Measurements from ENCODE around the gene LSG1.

The LSG1 gene

GRCh38 chr3:194624956-194625355 is 47.0 kb downstream of the LSG1 start:
- H3K4me3 Mint-ChIP-seq = no peak overlapping the region
- H3K36me3 Mint-ChIP-seq (ENCODE audit: low read depth) = peaks cover 10% of the 10 kb centered on the region
- no peaks in the 10 kb centered on the region for H3K9me3 Mint-ChIP-seq
- no peaks in the 10 kb centered on the region for H3K27me3 Mint-ChIP-seq (ENCODE audit: low read depth)
- no peaks in the 10 kb centered on the region for H3K4me1 Mint-ChIP-seq (ENCODE audit: low read depth)
- H3K27ac Mint-ChIP-seq = no peak overlapping the region
- no peak for DNase-seq (ENCODE audit: low spot score)

- Mint-ChIP-seq H3K4me1 (ENCODE audit: low read depth) (no peaks in the 10 kb centered on the region), H3K4me3 (no peak overlapping the region), H3K27me3 (ENCODE audit: low read depth) (no peaks in the 10 kb centered on the region), H3K27ac (no peak overlapping the region), H3K9me3 (no peaks in the 10 kb centered on the region), H3K36me3 (ENCODE audit: low read depth) (peaks cover 10% of the 10 kb centered on the region)
- DNase-seq (ENCODE audit: low spot score) = no peak
Measured at GRCh38 chr3:194623449-194624290, 48.3 kb downstream of the LSG1 start.

DNA sequence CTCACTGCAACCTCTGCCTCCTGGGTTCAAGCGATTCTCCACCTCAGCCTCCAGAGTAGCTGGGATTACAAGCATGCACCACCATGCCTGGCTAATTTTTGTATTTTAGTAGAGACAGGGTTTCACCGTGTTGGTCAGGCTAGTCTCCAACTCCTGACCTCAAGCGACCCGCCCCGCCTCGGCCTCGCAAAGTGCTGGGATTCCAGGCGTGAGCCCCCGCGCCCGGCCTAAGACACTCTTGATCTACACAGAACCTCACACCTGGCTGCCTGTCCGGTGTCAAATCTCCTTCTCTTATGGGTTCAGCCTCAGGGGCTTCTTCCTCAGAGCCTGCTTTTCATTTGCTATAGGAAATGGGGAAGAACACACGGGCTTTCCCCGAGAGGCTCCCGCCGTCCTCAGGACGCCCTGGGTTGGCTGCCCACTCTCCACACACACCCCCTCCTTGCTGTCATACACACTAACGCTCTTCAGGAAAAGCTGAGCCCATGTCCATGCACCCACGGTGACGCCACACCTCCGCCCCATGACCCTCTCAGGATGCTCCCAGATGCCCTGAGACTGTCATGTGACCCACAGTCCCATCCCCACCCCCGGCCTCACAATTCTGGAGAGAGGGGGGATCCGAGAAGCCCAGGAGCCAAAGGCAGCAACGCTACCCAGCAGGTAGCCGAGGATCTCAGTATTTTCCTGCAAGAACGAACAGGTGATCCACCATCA is 49.2 kb downstream of the LSG1 start:
- Mint-ChIP-seq H3K4me1 (ENCODE audit: low read depth) (no peaks in the 10 kb centered on the region), H3K4me3 (no peak overlapping the region), H3K36me3 (ENCODE audit: low read depth) (peaks cover 3% of the 10 kb centered on the region), H3K9me3 (no peaks in the 10 kb centered on the region), H3K27me3 (ENCODE audit: low read depth) (no peaks in the 10 kb centered on the region), H3K27ac (no peak overlapping the region)
- no peak for DNase-seq (ENCODE audit: low spot score)

DNA sequence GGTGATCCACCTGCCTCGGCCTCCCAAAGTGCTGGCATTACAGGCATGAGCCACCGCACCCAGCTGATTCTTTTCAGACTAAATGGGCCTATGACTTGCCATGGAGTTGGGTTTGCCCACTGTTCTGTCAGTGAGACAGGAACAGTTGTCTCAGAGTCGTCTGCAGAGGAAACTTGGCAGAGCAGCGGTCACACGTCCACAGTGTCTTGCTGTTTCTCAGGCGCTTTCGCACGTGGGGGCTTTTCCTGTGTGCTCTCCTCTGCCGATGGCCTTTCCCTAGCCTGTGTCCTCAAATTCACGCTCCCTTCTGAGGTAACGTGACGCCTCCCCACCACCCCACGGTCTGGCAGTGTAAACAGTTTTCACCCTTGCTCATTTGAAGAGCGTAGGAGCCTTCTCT is 50.0 kb downstream of the LSG1 start:
- H3K9me3 Mint-ChIP-seq = no peaks in the 10 kb centered on the region
- no peaks in the 10 kb centered on the region for H3K4me1 Mint-ChIP-seq (ENCODE audit: low read depth)
- no peak overlapping the region for H3K27ac Mint-ChIP-seq
- no peaks in the 10 kb centered on the region for H3K27me3 Mint-ChIP-seq (ENCODE audit: low read depth)
- DNase-seq (ENCODE audit: low spot score) = no peak
- H3K4me3 Mint-ChIP-seq = no peak overlapping the region
- H3K36me3 Mint-ChIP-seq (ENCODE audit: low read depth) = peaks cover 2% of the 10 kb centered on the region

GRCh38 chr3:194620196-194620595 is 51.8 kb downstream of the LSG1 start:
- H3K4me1 Mint-ChIP-seq (ENCODE audit: low read depth) = no peaks in the 10 kb centered on the region
- no peaks in the 10 kb centered on the region for H3K27me3 Mint-ChIP-seq (ENCODE audit: low read depth)
- H3K27ac Mint-ChIP-seq = no peak overlapping the region
- H3K9me3 Mint-ChIP-seq = no peaks in the 10 kb centered on the region
- peaks cover 2% of the 10 kb centered on the region for H3K36me3 Mint-ChIP-seq (ENCODE audit: low read depth)
- no peak for DNase-seq (ENCODE audit: low spot score)
- no peak overlapping the region for H3K4me3 Mint-ChIP-seq

- Mint-ChIP-seq H3K4me1 (ENCODE audit: low read depth) (no peaks in the 10 kb centered on the region), H3K27me3 (ENCODE audit: low read depth) (no peaks in the 10 kb centered on the region), H3K4me3 (no peak overlapping the region), H3K36me3 (ENCODE audit: low read depth) (no peaks in the 10 kb centered on the region), H3K27ac (no peak overlapping the region), H3K9me3 (no peaks in the 10 kb centered on the region)
- no peak for DNase-seq (ENCODE audit: low spot score)
Measured at GRCh38 chr3:194619741-194620140, 52.2 kb downstream of the LSG1 start.

DNA sequence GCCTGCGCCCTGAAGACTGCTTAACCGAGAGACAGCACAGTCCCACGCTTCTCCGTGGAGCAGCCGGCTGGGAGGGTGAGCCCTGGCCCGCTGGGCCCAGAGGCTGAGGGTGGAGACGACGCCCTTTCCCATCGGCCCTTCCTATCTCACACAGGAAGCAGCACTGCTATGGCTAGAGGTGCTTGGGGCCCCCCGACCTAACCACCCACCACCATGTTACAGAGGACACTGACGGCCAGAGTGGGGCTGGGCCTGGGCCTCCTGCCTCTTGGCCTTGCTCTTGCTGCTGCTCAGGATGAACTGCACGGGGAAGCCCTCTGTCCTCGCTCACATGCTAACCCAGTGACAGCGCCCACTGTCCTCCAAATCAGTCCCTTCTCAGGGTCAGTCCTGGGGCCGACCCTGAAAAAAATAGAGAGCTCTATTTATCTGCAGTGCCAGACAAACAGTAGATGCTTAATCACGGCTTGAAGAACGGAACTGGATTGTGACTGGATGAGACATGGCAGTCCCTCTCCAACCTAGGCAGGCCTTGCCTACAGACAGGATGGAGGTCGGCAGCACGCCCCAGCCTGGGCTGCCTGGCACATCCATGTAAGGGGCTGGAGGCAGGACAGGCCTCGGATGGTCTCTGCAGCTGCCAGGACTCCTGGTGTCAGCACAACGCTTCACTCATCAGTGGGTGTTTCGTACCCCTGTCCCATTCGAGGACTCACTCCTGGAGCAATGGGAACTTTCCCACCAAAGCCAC is 53.0 kb downstream of the LSG1 start:
- no peak overlapping the region for H3K4me3 Mint-ChIP-seq
- no peaks in the 10 kb centered on the region for H3K36me3 Mint-ChIP-seq (ENCODE audit: low read depth)
- H3K4me1 Mint-ChIP-seq (ENCODE audit: low read depth) = no peaks in the 10 kb centered on the region
- H3K27ac Mint-ChIP-seq = no peak overlapping the region
- no peak for DNase-seq (ENCODE audit: low spot score)
- H3K27me3 Mint-ChIP-seq (ENCODE audit: low read depth) = no peaks in the 10 kb centered on the region
- H3K9me3 Mint-ChIP-seq = no peaks in the 10 kb centered on the region

DNA sequence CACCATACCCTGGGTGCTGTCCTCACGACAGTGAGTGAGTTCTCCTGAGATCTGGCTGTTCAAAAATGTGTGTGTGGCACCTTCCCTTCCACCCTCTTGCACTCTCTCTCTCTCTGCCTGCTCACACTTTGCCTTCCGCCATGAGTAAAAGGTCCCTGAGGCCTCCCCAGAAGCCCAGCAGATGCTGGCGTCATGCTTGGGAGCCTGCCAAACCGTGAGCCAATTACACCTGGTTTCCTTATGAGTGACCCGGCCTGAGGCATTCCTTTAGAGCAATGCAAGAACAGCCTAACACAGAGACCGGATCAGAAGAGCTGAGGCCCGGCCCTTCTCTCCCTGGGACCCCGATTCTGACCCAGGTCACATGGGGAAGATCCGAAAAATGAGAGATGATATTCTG is 54.2 kb downstream of the LSG1 start:
- no peak overlapping the region for H3K27ac Mint-ChIP-seq
- no peak overlapping the region for H3K4me3 Mint-ChIP-seq
- no peaks in the 10 kb centered on the region for H3K9me3 Mint-ChIP-seq
- H3K36me3 Mint-ChIP-seq (ENCODE audit: low read depth) = no peaks in the 10 kb centered on the region
- no peaks in the 10 kb centered on the region for H3K27me3 Mint-ChIP-seq (ENCODE audit: low read depth)
- no peak for DNase-seq (ENCODE audit: low spot score)
- H3K4me1 Mint-ChIP-seq (ENCODE audit: low read depth) = no peaks in the 10 kb centered on the region

DNA sequence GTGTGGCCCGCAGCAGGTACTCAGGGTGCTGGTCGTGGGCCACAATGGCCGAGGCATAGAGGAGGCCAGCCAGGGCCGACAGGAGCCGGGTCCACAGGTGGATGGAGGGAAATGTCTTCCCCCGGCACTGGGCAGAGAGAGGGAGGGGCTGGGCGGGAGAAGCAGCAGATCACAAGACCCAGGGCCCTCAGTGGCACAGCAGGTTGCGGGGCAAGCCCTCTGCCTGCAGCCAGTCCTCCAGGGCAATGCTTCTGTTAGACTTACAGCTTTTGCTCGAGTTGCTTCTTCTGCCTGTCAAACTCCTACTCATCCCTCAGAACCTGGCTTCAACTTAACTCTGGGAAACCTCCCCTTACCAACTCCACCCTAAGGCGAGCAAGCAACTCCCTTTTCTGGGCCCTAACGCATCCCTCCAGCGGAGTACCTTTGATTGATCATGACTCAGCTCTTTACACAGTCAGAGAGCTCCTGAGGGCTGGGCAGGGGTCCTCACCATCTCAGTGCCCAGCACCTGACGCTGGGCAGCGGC is 54.8 kb downstream of the LSG1 start:
- Mint-ChIP-seq H3K36me3 (ENCODE audit: low read depth) (no peaks in the 10 kb centered on the region), H3K27me3 (ENCODE audit: low read depth) (no peaks in the 10 kb centered on the region), H3K4me1 (ENCODE audit: low read depth) (peaks cover 2% of the 10 kb centered on the region), H3K4me3 (no peak overlapping the region), H3K27ac (no peak overlapping the region), H3K9me3 (no peaks in the 10 kb centered on the region)
- no peak for DNase-seq (ENCODE audit: low spot score)

- Mint-ChIP-seq H3K27me3 (ENCODE audit: low read depth) (no peaks in the 10 kb centered on the region), H3K36me3 (ENCODE audit: low read depth) (no peaks in the 10 kb centered on the region), H3K9me3 (no peaks in the 10 kb centered on the region), H3K4me1 (ENCODE audit: low read depth) (peaks cover 3% of the 10 kb centered on the region), H3K27ac (no peak overlapping the region), H3K4me3 (no peak overlapping the region)
- no peak for DNase-seq (ENCODE audit: low spot score)
Measured at GRCh38 chr3:194615226-194615625, 56.8 kb downstream of the LSG1 start.

DNA sequence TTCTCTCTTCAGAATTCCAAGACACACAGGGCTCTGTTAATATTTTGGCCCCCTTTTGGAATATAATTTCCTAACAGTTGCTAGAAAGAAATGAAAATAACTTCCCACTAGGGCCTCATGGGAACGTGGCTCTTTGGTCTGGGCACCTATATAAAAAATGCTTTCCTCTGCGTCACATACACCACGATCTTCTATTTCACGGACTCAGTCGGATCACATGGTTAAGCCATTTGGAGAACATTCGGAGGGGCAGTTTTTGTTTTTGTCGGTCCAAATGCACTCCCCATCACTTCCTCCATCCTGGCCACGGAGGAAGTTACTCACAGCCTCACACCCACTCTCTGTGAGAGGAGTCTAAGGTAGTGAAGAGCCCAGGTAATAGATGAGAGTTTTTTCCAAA is 59.8 kb downstream of the LSG1 start:
- H3K27ac Mint-ChIP-seq = no peak overlapping the region
- DNase-seq (ENCODE audit: low spot score) = no peak
- no peaks in the 10 kb centered on the region for H3K9me3 Mint-ChIP-seq

DNA sequence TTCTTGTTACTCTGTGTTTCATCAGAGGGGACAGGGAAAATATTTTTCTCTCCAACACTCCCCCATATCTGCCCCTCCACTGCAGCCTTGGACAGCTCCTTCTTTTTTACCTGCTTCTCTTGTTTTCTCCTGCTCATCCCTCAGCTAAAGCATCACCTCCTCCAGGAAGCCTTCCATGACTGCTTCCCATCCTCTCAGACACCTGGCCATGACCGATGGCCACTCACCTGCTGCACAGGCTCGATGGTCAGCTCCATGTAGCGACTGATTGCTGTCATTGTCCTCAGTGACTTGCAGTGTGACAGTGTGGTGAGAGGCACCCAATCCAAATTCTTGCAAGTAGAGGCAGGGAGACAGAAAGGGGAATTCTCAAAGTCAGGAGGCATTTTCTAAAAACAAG is 61.3 kb downstream of the LSG1 start:
- DNase-seq (ENCODE audit: low spot score) = no peak
- H3K9me3 Mint-ChIP-seq = no peaks in the 10 kb centered on the region
- peaks cover 4% of the 10 kb centered on the region for H3K27me3 Mint-ChIP-seq (ENCODE audit: low read depth)

More for the DNA sequence above, 59.8 kb downstream of the LSG1 start:
- Mint-ChIP-seq H3K4me3 (no peak overlapping the region), H3K27me3 (ENCODE audit: low read depth) (peaks cover 4% of the 10 kb centered on the region), H3K4me1 (ENCODE audit: low read depth) (peaks cover 3% of the 10 kb centered on the region), H3K36me3 (ENCODE audit: low read depth) (no peaks in the 10 kb centered on the region)

GRCh38 chr3:194609601-194610000 is 62.4 kb downstream of the LSG1 start:
- Mint-ChIP-seq H3K36me3 (ENCODE audit: low read depth) (no peaks in the 10 kb centered on the region), H3K4me1 (ENCODE audit: low read depth) (peaks cover 3% of the 10 kb centered on the region), H3K4me3 (no peak overlapping the region), H3K9me3 (no peaks in the 10 kb centered on the region), H3K27ac (no peak overlapping the region), H3K27me3 (ENCODE audit: low read depth) (peaks cover 4% of the 10 kb centered on the region)
- no peak for DNase-seq (ENCODE audit: low spot score)

More for the DNA sequence above, 61.3 kb downstream of the LSG1 start:
- Mint-ChIP-seq H3K27ac (no peak overlapping the region), H3K36me3 (ENCODE audit: low read depth) (no peaks in the 10 kb centered on the region), H3K4me1 (ENCODE audit: low read depth) (peaks cover 3% of the 10 kb centered on the region), H3K4me3 (no peak overlapping the region)

DNA sequence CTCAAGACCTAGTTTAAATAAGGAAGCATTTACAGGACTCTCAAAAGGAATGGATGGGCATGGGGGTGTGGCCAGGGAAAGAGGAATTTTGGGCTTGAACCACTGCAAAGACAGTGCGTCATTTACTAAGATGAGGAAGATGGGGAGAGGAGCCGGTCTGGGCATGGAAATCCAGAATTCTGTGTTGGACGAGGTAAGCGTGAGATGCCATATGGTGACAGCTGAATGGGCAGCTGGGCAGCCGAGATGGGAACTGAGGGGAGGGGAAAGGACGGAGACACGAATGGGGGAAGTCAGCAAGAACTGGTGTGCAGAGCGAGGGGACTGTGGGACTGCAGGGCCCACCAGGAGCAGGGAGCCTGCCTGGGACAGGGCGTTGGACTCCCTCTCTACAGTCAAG is 63.0 kb downstream of the LSG1 start:
- Mint-ChIP-seq H3K4me3 (no peak overlapping the region), H3K9me3 (no peaks in the 10 kb centered on the region), H3K27ac (no peak overlapping the region), H3K36me3 (ENCODE audit: low read depth) (no peaks in the 10 kb centered on the region), H3K27me3 (ENCODE audit: low read depth) (peaks cover 4% of the 10 kb centered on the region), H3K4me1 (ENCODE audit: low read depth) (peaks cover 3% of the 10 kb centered on the region)
- DNase-seq (ENCODE audit: low spot score) = no peak
